NCI-H1048 (cell line): ENCODE measurements around the gene LIPE.

ENCODE experiments used
- DNase-seq: peaks from one replicate; lab custom pipeline; 2025; lab: John Stamatoyannopoulos, UW

Gene LIPE

GRCh38 chr19:42443944-42444398, 16.8 kb upstream of the LIPE start:
- no peak for DNase-seq

GRCh38 chr19:42442833-42443232, 15.6 kb upstream of the LIPE start, which contains the start of gene CXCL17:
Gene CXCL17 (minus strand): TSS chr19:42442946. CDS start chr19:42442832, 114 bp downstream.
- DNase-seq: no peak

- DNase-seq: no peak
Observed at GRCh38 chr19:42441049-42441445, 13.9 kb upstream of the LIPE start.

- DNase-seq: peak; percentile 54
Observed at GRCh38 chr19:42440357-42441048, 13.3 kb upstream of the LIPE start.

- no peak for DNase-seq
Observed at GRCh38 chr19:42436006-42436405, 8.8 kb upstream of the LIPE start.

- DNase-seq: no peak
Observed at GRCh38 chr19:42435316-42435715, 8.1 kb upstream of the LIPE start.

- DNase-seq: no peak
Observed at GRCh38 chr19:42433503-42434260, 6.5 kb upstream of the LIPE start.

- DNase-seq: no peak
Observed at GRCh38 chr19:42431486-42431885, 4.3 kb upstream of the LIPE start.

- no peak for DNase-seq
Observed at GRCh38 chr19:42428676-42429075, 1.5 kb upstream of the LIPE start.

- no peak for DNase-seq
Observed at GRCh38 chr19:42426643-42427042, 545 bp downstream of the LIPE start.

GRCh38 chr19:42424712-42425131, 2.5 kb downstream of the LIPE start:
- DNase-seq: no peak

GRCh38 chr19:42424345-42424707, 2.9 kb downstream of the LIPE start:
- DNase-seq: no peak

- peak; percentile 58 for DNase-seq
Observed at GRCh38 chr19:42423462-42424344, 3.5 kb downstream of the LIPE start.

- DNase-seq: no peak
Observed at GRCh38 chr19:42422901-42423461, 4.2 kb downstream of the LIPE start.

GRCh38 chr19:42422092-42422900, 4.9 kb downstream of the LIPE start:
- DNase-seq: no peak

- DNase-seq: no peak
Observed at GRCh38 chr19:42421591-42422031, 5.6 kb downstream of the LIPE start.

GRCh38 chr19:42421101-42421500, 6.1 kb downstream of the LIPE start:
- no peak for DNase-seq

GRCh38 chr19:42420055-42420544, 7.1 kb downstream of the LIPE start:
- DNase-seq: no peak

GRCh38 chr19:42419309-42419708, 7.9 kb downstream of the LIPE start:
- DNase-seq: no peak

GRCh38 chr19:42412661-42413076, 14.5 kb downstream of the LIPE start:
- DNase-seq: no peak

GRCh38 chr19:42412227-42412626, 15.0 kb downstream of the LIPE start:
- DNase-seq: no peak
